HepG2 (cell line): Measurements from ENCODE around the gene SPECC1L. TPM values are rescaled to one million over a fixed set of nuclear protein-coding genes. Genes with fewer than 3 reads are reported as not detected.

Experiments
- ATAC-seq: fragments of 200-7000 bp; cut with Tn5 transposase; 3 replicates; pipeline ENCODE4 v1.9.1; 2020; ENCODE audit warnings: mild to moderate bottlenecking, moderate library complexity
- BruUV-seq: library from RNA; stranded (reverse); fragments of 400-500 nt; replicated peaks from 2 replicates; lab custom pipeline; 2021; lab: Mats Ljungman, UMichigan
- CTCF ChIA-PET: fragments of 300-600 bp; formaldehyde crosslinking; extraction: SDS; loops from one replicate; lab custom pipeline; 2021; ENCODE audit warnings: low total read pairs, inconsistent platforms, low intra/inter-chr PET ratio; lab: Yijun Ruan, JAX
- POLR2A ChIA-PET: fragments of 350-600 bp; sonication (Branson Sonifier 250); formaldehyde crosslinking; loops from one replicate; lab custom pipeline; 2020; ENCODE audit warnings: antibody characterized with exemption, inconsistent platforms; lab: Yijun Ruan, JAX
- DNase-seq: peaks from one replicate; pipeline ENCODE4 v3.0.0-alpha.2; 2015; ENCODE audit warnings: low spot score
- FAIRE-seq: peaks from 3 replicates; lab custom pipeline; 2011; peaks lifted over from hg19 to GRCh38; lab: Jason Lieb, UNC
- H2AFZ ChIP-seq: one replicate; pipeline ENCODE4 v1.6.1; 2011; ENCODE audit warnings: low read length, inconsistent platforms
- H3K27ac ChIP-seq: fragments of 300-600 bp; 3 replicates; pipeline ENCODE4 v1.8.0; 2011; ENCODE audit warnings: mixed run types, mild to moderate bottlenecking, mixed read lengths, low read length, inconsistent platforms; ENCODE audit not compliant: insufficient read depth; ENCODE audit errors: extremely low read length
- H3K27me3 ChIP-seq, 2 experiments: fragments of 200-600 bp in 1 of 2; 2 replicates in 1 of 2; 3 replicates in 1 of 2; pipeline versions ENCODE4 v1.6.0 to v1.8.0; 2011; ENCODE audit warnings: low read length in 2 of 2, mild to moderate bottlenecking in 2 of 2, moderate library complexity in 2 of 2, inconsistent platforms in 1 of 2; ENCODE audit not compliant: insufficient read depth in 2 of 2, control insufficient read depth in 1 of 2
- H3K36me3 ChIP-seq, 2 experiments: fragments of 200-600 bp in 1 of 2; replicated peaks in 1 of 2; 2 replicates in 1 of 2; 3 replicates in 1 of 2; pipeline versions ENCODE4 v1.5.1 to v1.8.0; 2011; ENCODE audit warnings: low read length in 2 of 2, inconsistent platforms in 1 of 2; ENCODE audit not compliant: insufficient read depth in 2 of 2, control insufficient read depth in 1 of 2
- H3K4me1 ChIP-seq: 2 replicates; pipeline ENCODE4 v1.5.1; 2012; ENCODE audit warnings: low read length, inconsistent platforms; ENCODE audit not compliant: insufficient read depth
- H3K4me2 ChIP-seq: 2 replicates; pipeline ENCODE4 v1.6.0; 2011; ENCODE audit warnings: low read depth, low read length, inconsistent platforms
- H3K4me3 ChIP-seq, 3 experiments: fragments of 200-600 bp in 1 of 3; sonication (generic), shearing (Covaris generic) in 1 of 3; replicated peaks in 1 of 3; 2 replicates each; pipeline ENCODE4 v1.5.1; 2011 to 2016; ENCODE audit warnings: low read length in 3 of 3, inconsistent platforms in 2 of 3, low read depth in 2 of 3, mild to moderate bottlenecking in 2 of 3, control low read depth in 1 of 3, mixed read lengths in 1 of 3; ENCODE audit not compliant: insufficient read depth in 1 of 3
- H3K79me2 ChIP-seq: one replicate; pipeline ENCODE4 v1.6.1; 2011; ENCODE audit warnings: low read length, inconsistent platforms; ENCODE audit not compliant: insufficient read depth
- H3K9ac ChIP-seq: 2 replicates; pipeline ENCODE4 v1.6.0; 2011; ENCODE audit warnings: mild to moderate bottlenecking, low read depth, low read length, inconsistent platforms; ENCODE audit not compliant: insufficient read depth
- H3K9me3 ChIP-seq: 2 replicates; pipeline ENCODE4 v1.5.1; 2012; ENCODE audit warnings: mild to moderate bottlenecking, low read length
- H4K20me1 ChIP-seq: 2 replicates; pipeline ENCODE4 v1.6.0; 2011; ENCODE audit warnings: inconsistent platforms, mild to moderate bottlenecking, low read length, moderate library complexity; ENCODE audit not compliant: insufficient read depth
- CCDC6 ChIP-seq: sonication (generic); formaldehyde crosslinking; IDR thresholded peaks from 2 replicates; pipeline ENCODE4 v1.8.1; 2022; ENCODE audit warnings: mild to moderate bottlenecking, missing genetic modification reagents, moderate library complexity
- GZF1 ChIP-seq: sonication (generic); formaldehyde crosslinking; IDR thresholded peaks from 2 replicates; pipeline ENCODE4 v1.5.1; 2020; ENCODE audit warnings: mild to moderate bottlenecking, missing genetic modification reagents
- ZBTB40 ChIP-seq, 2 experiments: fragments of 450-650 bp in 1 of 2; sonication (generic) in 1 of 2; formaldehyde crosslinking in 1 of 2; IDR thresholded peaks; 2 replicates each; pipeline versions ENCODE4 v1.6.1 to v1.8.0; 2016 to 2022; ENCODE audit warnings: antibody characterized with exemption in 1 of 2, mild to moderate bottlenecking in 1 of 2, missing genetic modification reagents in 1 of 2
- ZNF33B ChIP-seq: sonication (generic); formaldehyde crosslinking; IDR thresholded peaks from 2 replicates; pipeline ENCODE4 v1.5.1; 2020; ENCODE audit warnings: mild to moderate bottlenecking, missing genetic modification reagents
- WGBS: methylation state at CpG from one replicate; pipeline ENCODE4 v1.1.6; 2017; ENCODE audit warnings: low lambda C conversion rate; 5-methylcytosine and 5-hydroxymethylcytosine counted together
- in situ Hi-C: cut with HindIII; loops from 2 replicates; pipeline ENCODE4 v1.10.0; 2017; ENCODE audit warnings: low pct_unique_long_range_greater_than_20kb; ENCODE audit not compliant: extremely low pct_ligation_motif_present
- intact Hi-C: fragments of 100-400 bp; cut with micrococcal nuclease; formaldehyde crosslinking; loops from one replicate; pipeline ENCODE4 v1.10.0; 2022; ENCODE audit not compliant: unreplicated experiment
- polyA plus RNA-seq, 8 experiments: library from polyadenylated mRNA; depleted of rRNA in 3 of 8; stranded (reverse) in 7 of 8; unstranded in 1 of 8; fragments of >200 nt; fragmentation: Illumina TruSeq in 4 of 8; extraction: Trizol in 4 of 8; gene quantifications; 2 replicates each; pipeline versions ENCODE4 v1.2.1 to v1.2.3, GENCODE V29; 2011 to 2016; ENCODE audit warnings: low read depth in 4 of 8, missing spikeins in 1 of 8, mixed read lengths in 1 of 8; ENCODE audit not compliant: insufficient read depth in 1 of 8
- total RNA-seq, 5 experiments: library from RNA; depleted of rRNA; stranded (reverse); fragments of >200 nt; fragmentation: Illumina TruSeq; extraction: Trizol; gene quantifications; 2 replicates each; pipeline ENCODE4 v1.2.3, GENCODE V29; 2016; ENCODE audit warnings: low read depth in 1 of 5
- TF ChIP-seq, protein P1 (sequence below): sonication (generic); formaldehyde crosslinking; IDR thresholded peaks from 2 replicates; pipeline ENCODE4 v1.5.1; 2020; ENCODE audit warnings: mild to moderate bottlenecking, moderate library complexity, missing genetic modification reagents
- TF ChIP-seq, protein P2 (sequence below): sonication (generic); formaldehyde crosslinking; IDR thresholded peaks from 2 replicates; pipeline ENCODE4 v1.8.1; 2023; ENCODE audit warnings: missing genetic modification reagents, inconsistent platforms, borderline replicate concordance
- TF ChIP-seq, protein P3 (sequence below): sonication (generic); formaldehyde crosslinking; IDR thresholded peaks from 2 replicates; pipeline ENCODE4 v1.4.0; 2020; ENCODE audit warnings: missing genetic modification reagents

The SPECC1L gene
- total and polyA plus RNA-seq, 2 of the 13 experiments (the other 11 are each of a cell fraction or from before 2014, with no cell fraction given), result 14.1 to 30.3 TPM

DNA sequence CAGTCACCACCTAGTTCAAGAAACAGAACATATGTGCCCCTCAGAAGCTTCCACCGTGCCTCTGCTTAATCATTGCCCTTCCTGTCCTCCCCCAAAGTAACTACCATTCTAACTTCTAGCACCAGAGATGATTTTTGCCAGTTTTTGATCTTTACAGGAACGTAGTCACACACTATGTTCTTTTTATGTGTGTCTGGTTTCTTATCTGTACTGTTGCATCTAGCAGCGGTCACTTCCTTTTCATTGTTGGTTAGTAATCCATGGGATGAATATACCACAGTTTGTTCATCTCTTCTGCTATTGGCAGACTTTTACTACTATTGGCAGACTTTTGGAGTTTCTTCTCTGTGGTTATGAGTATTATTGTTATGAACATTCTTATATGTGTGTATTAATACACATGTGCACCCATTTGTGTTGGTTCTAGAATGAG, 34.6 kb downstream of the SPECC1L start (continued):
- no peak for TF ChIP-seq ZBTB40 (IDR thresholded peaks at IDR 0.05)
- no peak for TF ChIP-seq ZBTB40 (CRISPR knock-in tag; IDR thresholded peaks at IDR 0.05)
- no peak for TF ChIP-seq ZNF33B (CRISPR knock-in tag)
- no peak for TF ChIP-seq CCDC6

DNA sequence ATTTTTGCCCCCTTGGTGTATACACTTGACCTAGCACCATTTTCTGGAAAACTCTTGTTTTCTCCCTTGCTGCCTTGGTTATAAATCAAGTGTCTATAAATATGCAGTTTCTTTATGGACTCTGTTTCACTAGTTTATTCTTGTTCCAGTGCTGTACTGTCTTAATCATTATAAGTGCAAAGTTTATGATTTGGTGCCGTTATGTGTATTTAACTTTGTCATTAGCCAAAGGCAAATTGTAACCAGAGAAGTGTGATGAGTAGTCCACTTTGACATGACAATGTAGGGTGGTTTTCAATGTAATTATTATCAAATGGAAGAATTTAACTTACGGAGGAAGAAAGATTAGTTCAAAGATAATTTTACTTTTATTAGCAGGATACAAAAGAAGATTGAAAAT, 40.3 kb downstream of the SPECC1L start:
- Histone ChIP-seq H3K27ac (no peak overlapping the region), H2AFZ (no peak overlapping the region)
- 94% methylated on average over 2 of the region's 2 CpGs for WGBS

More for the DNA sequence above, 40.3 kb downstream of the SPECC1L start:
- DNase-seq (no peak), ATAC-seq (no peak), FAIRE-seq (no peak)
- Histone ChIP-seq H3K9me3 (no peaks in the 10 kb centered on the region), H3K4me1 (peaks cover 16% of the 10 kb centered on the region), H3K36me3 (peaks cover 4 to 55% of the 10 kb centered on the region in 2 experiments), H3K4me3 (no peak overlapping the region), H3K9ac (no peak overlapping the region), H3K79me2 (peaks cover 42% of the 10 kb centered on the region), H4K20me1 (no peaks in the 10 kb centered on the region), H3K27me3 (no peaks in the 10 kb centered on the region), H3K4me2 (no peak overlapping the region)
- ChIA-PET POLR2A (no interaction called here), CTCF (no interaction called here)
- no TSS peak for BruUV-seq
- intact Hi-C loops, result no loop called here
- in situ Hi-C loops, result no loop called here
- TF ChIP-seq, protein P1, sequence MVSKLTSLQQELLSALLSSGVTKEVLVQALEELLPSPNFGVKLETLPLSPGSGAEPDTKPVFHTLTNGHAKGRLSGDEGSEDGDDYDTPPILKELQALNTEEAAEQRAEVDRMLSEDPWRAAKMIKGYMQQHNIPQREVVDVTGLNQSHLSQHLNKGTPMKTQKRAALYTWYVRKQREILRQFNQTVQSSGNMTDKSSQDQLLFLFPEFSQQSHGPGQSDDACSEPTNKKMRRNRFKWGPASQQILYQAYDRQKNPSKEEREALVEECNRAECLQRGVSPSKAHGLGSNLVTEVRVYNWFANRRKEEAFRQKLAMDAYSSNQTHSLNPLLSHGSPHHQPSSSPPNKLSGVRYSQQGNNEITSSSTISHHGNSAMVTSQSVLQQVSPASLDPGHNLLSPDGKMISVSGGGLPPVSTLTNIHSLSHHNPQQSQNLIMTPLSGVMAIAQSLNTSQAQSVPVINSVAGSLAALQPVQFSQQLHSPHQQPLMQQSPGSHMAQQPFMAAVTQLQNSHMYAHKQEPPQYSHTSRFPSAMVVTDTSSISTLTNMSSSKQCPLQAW (CRISPR knock-in tag), result no peak
- TF ChIP-seq, protein P2, sequence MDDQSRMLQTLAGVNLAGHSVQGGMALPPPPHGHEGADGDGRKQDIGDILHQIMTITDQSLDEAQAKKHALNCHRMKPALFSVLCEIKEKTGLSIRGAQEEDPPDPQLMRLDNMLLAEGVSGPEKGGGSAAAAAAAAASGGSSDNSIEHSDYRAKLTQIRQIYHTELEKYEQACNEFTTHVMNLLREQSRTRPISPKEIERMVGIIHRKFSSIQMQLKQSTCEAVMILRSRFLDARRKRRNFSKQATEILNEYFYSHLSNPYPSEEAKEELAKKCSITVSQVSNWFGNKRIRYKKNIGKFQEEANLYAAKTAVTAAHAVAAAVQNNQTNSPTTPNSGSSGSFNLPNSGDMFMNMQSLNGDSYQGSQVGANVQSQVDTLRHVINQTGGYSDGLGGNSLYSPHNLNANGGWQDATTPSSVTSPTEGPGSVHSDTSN (CRISPR knock-in tag), result no peak
- TF ChIP-seq, protein P3, sequence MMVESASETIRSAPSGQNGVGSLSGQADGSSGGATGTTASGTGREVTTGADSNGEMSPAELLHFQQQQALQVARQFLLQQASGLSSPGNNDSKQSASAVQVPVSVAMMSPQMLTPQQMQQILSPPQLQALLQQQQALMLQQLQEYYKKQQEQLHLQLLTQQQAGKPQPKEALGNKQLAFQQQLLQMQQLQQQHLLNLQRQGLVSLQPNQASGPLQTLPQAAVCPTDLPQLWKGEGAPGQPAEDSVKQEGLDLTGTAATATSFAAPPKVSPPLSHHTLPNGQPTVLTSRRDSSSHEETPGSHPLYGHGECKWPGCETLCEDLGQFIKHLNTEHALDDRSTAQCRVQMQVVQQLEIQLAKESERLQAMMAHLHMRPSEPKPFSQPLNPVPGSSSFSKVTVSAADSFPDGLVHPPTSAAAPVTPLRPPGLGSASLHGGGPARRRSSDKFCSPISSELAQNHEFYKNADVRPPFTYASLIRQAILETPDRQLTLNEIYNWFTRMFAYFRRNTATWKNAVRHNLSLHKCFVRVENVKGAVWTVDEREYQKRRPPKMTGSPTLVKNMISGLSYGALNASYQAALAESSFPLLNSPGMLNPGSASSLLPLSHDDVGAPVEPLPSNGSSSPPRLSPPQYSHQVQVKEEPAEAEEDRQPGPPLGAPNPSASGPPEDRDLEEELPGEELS, result no peak
- TF ChIP-seq GZF1, result no peak
